ENCODE data around the gene CHD6. TPM values are rescaled to one million over a fixed set of nuclear protein-coding genes. Genes with fewer than 3 reads are reported as not detected.
A peak's percentile ranks its signal among the peaks of the same experiment; 100 is the strongest.

Gene CHD6
- total and polyA plus RNA-seq, 3 experiments from 2014 or later = 24.6 to 59.5 (median 25.3) TPM

GRCh38 chr20:41513829-41514228 lies 104.3 kb downstream of the CHD6 start:
- Histone ChIP-seq H3K27me3 (ENCODE audit: insufficient read depth, low read length, poor library complexity, severe bottlenecking) (no peaks in the 10 kb centered on the region), H3K27ac (ENCODE audit: low read depth, low read length) (no peak overlapping the region), H3K4me3 (ENCODE audit: low read length) (no peak overlapping the region), H3K36me3 (ENCODE audit: insufficient read depth, low read length) (peaks cover 24% of the 10 kb centered on the region), H3K9me3 (ENCODE audit: low read length) (no peaks in the 10 kb centered on the region), H3K4me1 (ENCODE audit: insufficient read depth, low read length) (no peaks in the 10 kb centered on the region)
- ChIA-PET CTCF (no interaction called here), POLR2A (no interaction called here)
- Mint-ChIP-seq H3K27ac (peak overlapping the region in 1 of 8 donors; percentile 15), H3K4me1 (peaks cover 28 to 42% (median 41%) of the 10 kb centered on the region in 3 donors), H3K9me3 (no peaks in the 10 kb centered on the region), H3K4me3 (no peak overlapping the region), H3K36me3 (peaks cover 27 to 85% (median 41%) of the 10 kb centered on the region in 3 donors), H3K27me3 (no peaks in the 10 kb centered on the region)
- DNase-seq = no peak

GRCh38 chr20:41512624-41513023 lies 105.6 kb downstream of the CHD6 start:
- H3K4me3 ChIP-seq (ENCODE audit: low read length) = no peak overlapping the region
- H3K27me3 ChIP-seq (ENCODE audit: insufficient read depth, low read length, poor library complexity, severe bottlenecking) = no peaks in the 10 kb centered on the region
- H3K36me3 ChIP-seq (ENCODE audit: insufficient read depth, low read length) = peaks cover 24% of the 10 kb centered on the region
- no peak overlapping the region for H3K27ac ChIP-seq (ENCODE audit: low read depth, low read length)
- POLR2A ChIA-PET = no interaction called here
- no peak overlapping the region for H3K27ac Mint-ChIP-seq
- H3K36me3 Mint-ChIP-seq = peaks cover 30 to 86% (median 49%) of the 10 kb centered on the region in 3 donors
- CTCF ChIA-PET = no interaction called here
- H3K9me3 Mint-ChIP-seq = no peaks in the 10 kb centered on the region
- no peaks in the 10 kb centered on the region for H3K9me3 ChIP-seq (ENCODE audit: low read length)
- H3K4me1 Mint-ChIP-seq = peaks cover 29 to 50% (median 44%) of the 10 kb centered on the region in 3 donors
- H3K27me3 Mint-ChIP-seq = no peaks in the 10 kb centered on the region
- no peak overlapping the region for H3K4me3 Mint-ChIP-seq
- H3K4me1 ChIP-seq (ENCODE audit: insufficient read depth, low read length) = no peaks in the 10 kb centered on the region
- DNase-seq = no peak

- Mint-ChIP-seq H3K4me3 (no peak overlapping the region), H3K4me1 (peaks cover 21 to 38% (median 28%) of the 10 kb centered on the region in 3 donors), H3K36me3 (peaks cover 40 to 90% (median 49%) of the 10 kb centered on the region in 3 donors), H3K27ac (peak overlapping the region in 2 of 8 donors; percentile 1 to 21), H3K27me3 (no peaks in the 10 kb centered on the region), H3K9me3 (peaks cover 0 to 3% (median 1%) of the 10 kb centered on the region in 5 donors)
- POLR2A ChIA-PET = no interaction called here
- Histone ChIP-seq H3K9me3 (ENCODE audit: low read length) (no peaks in the 10 kb centered on the region), H3K4me1 (ENCODE audit: insufficient read depth, low read length) (no peaks in the 10 kb centered on the region), H3K36me3 (ENCODE audit: insufficient read depth, low read length) (peaks cover 24% of the 10 kb centered on the region), H3K27me3 (ENCODE audit: insufficient read depth, low read length, poor library complexity, severe bottlenecking) (no peaks in the 10 kb centered on the region), H3K27ac (ENCODE audit: low read depth, low read length) (no peak overlapping the region), H3K4me3 (ENCODE audit: low read length) (no peak overlapping the region)
- CTCF ChIA-PET = no interaction called here
- DNase-seq = no peak
Measured at GRCh38 chr20:41510847-41511450, 107.2 kb downstream of the CHD6 start.

- Mint-ChIP-seq H3K4me1 (peaks cover 23 to 34% (median 23%) of the 10 kb centered on the region in 3 donors), H3K36me3 (peaks cover 45 to 89% (median 51%) of the 10 kb centered on the region in 3 donors), H3K27me3 (no peaks in the 10 kb centered on the region), H3K9me3 (peaks cover 1 to 7% (median 1%) of the 10 kb centered on the region in 5 donors), H3K27ac (no peak overlapping the region), H3K4me3 (no peak overlapping the region)
- CTCF ChIA-PET = no interaction called here
- no peak overlapping the region for H3K27ac ChIP-seq (ENCODE audit: low read depth, low read length)
- H3K9me3 ChIP-seq (ENCODE audit: low read length) = no peaks in the 10 kb centered on the region
- no peak overlapping the region for H3K4me3 ChIP-seq (ENCODE audit: low read length)
- no peak for DNase-seq
- H3K4me1 ChIP-seq (ENCODE audit: insufficient read depth, low read length) = no peaks in the 10 kb centered on the region
- no peaks in the 10 kb centered on the region for H3K27me3 ChIP-seq (ENCODE audit: insufficient read depth, low read length, poor library complexity, severe bottlenecking)
- POLR2A ChIA-PET = no interaction called here
- H3K36me3 ChIP-seq (ENCODE audit: insufficient read depth, low read length) = peaks cover 24% of the 10 kb centered on the region
Measured at GRCh38 chr20:41510224-41510623, 108.0 kb downstream of the CHD6 start.

GRCh38 chr20:41509316-41510200 lies 108.6 kb downstream of the CHD6 start:
- CTCF ChIA-PET = no interaction called here
- H3K36me3 ChIP-seq (ENCODE audit: insufficient read depth, low read length) = peaks cover 24% of the 10 kb centered on the region
- no peaks in the 10 kb centered on the region for H3K4me1 ChIP-seq (ENCODE audit: insufficient read depth, low read length)
- H3K4me3 ChIP-seq (ENCODE audit: low read length) = no peak overlapping the region
- Mint-ChIP-seq H3K27me3 (no peaks in the 10 kb centered on the region), H3K4me3 (no peak overlapping the region), H3K27ac (peak overlapping the region in 2 of 8 donors; percentile 52 to 59), H3K9me3 (peaks cover 1 to 7% (median 4%) of the 10 kb centered on the region in 5 donors), H3K4me1 (peaks cover 20 to 32% (median 23%) of the 10 kb centered on the region in 3 donors), H3K36me3 (peaks cover 48 to 89% (median 52%) of the 10 kb centered on the region in 3 donors)
- H3K27ac ChIP-seq (ENCODE audit: low read depth, low read length) = no peak overlapping the region
- no peaks in the 10 kb centered on the region for H3K9me3 ChIP-seq (ENCODE audit: low read length)
- DNase-seq = no peak
- POLR2A ChIA-PET = no interaction called here
- no peaks in the 10 kb centered on the region for H3K27me3 ChIP-seq (ENCODE audit: insufficient read depth, low read length, poor library complexity, severe bottlenecking)

GRCh38 chr20:41508335-41508734 lies 109.8 kb downstream of the CHD6 start:
- no peak for DNase-seq
- no peaks in the 10 kb centered on the region for H3K27me3 ChIP-seq (ENCODE audit: insufficient read depth, low read length, poor library complexity, severe bottlenecking)
- H3K4me1 Mint-ChIP-seq = peaks cover 21 to 32% (median 26%) of the 10 kb centered on the region in 3 donors
- H3K27me3 Mint-ChIP-seq = no peaks in the 10 kb centered on the region
- no peaks in the 10 kb centered on the region for H3K9me3 ChIP-seq (ENCODE audit: low read length)
- no peak overlapping the region for H3K27ac ChIP-seq (ENCODE audit: low read depth, low read length)
- H3K4me3 Mint-ChIP-seq = no peak overlapping the region
- H3K9me3 Mint-ChIP-seq = peaks cover 1 to 7% (median 4%) of the 10 kb centered on the region in 5 donors
- no peaks in the 10 kb centered on the region for H3K4me1 ChIP-seq (ENCODE audit: insufficient read depth, low read length)
- H3K4me3 ChIP-seq (ENCODE audit: low read length) = no peak overlapping the region
- POLR2A ChIA-PET = no interaction called here
- H3K27ac Mint-ChIP-seq = peak overlapping the region in 1 of 8 donors; percentile 6
- peaks cover 45 to 79% (median 46%) of the 10 kb centered on the region in 3 donors for H3K36me3 Mint-ChIP-seq
- CTCF ChIA-PET = no interaction called here
- peaks cover 14% of the 10 kb centered on the region for H3K36me3 ChIP-seq (ENCODE audit: insufficient read depth, low read length)

- Histone ChIP-seq H3K27me3 (ENCODE audit: insufficient read depth, low read length, poor library complexity, severe bottlenecking) (no peaks in the 10 kb centered on the region), H3K9me3 (ENCODE audit: low read length) (no peaks in the 10 kb centered on the region), H3K4me3 (ENCODE audit: low read length) (no peak overlapping the region), H3K36me3 (ENCODE audit: insufficient read depth, low read length) (peaks cover 11% of the 10 kb centered on the region), H3K27ac (ENCODE audit: low read depth, low read length) (no peak overlapping the region), H3K4me1 (ENCODE audit: insufficient read depth, low read length) (no peaks in the 10 kb centered on the region)
- no peak for DNase-seq
- H3K4me1 Mint-ChIP-seq = peaks cover 21 to 32% (median 26%) of the 10 kb centered on the region in 3 donors
- H3K9me3 Mint-ChIP-seq = peaks cover 1 to 7% (median 4%) of the 10 kb centered on the region in 5 donors
- H3K4me3 Mint-ChIP-seq = no peak overlapping the region
- CTCF ChIA-PET = no interaction called here
- H3K36me3 Mint-ChIP-seq = peaks cover 41 to 74% (median 46%) of the 10 kb centered on the region in 3 donors
- POLR2A ChIA-PET = no interaction called here
- no peaks in the 10 kb centered on the region for H3K27me3 Mint-ChIP-seq
- H3K27ac Mint-ChIP-seq = peak overlapping the region in 1 of 8 donors; percentile 6
Measured at GRCh38 chr20:41507851-41508250, 110.3 kb downstream of the CHD6 start.

GRCh38 chr20:41507436-41507835 lies 110.7 kb downstream of the CHD6 start:
- CTCF ChIA-PET = no interaction called here
- Mint-ChIP-seq H3K4me1 (peaks cover 19 to 32% (median 26%) of the 10 kb centered on the region in 3 donors), H3K9me3 (peaks cover 1 to 7% (median 4%) of the 10 kb centered on the region in 5 donors), H3K27me3 (no peaks in the 10 kb centered on the region), H3K4me3 (no peak overlapping the region), H3K36me3 (peaks cover 37 to 70% (median 42%) of the 10 kb centered on the region in 3 donors), H3K27ac (no peak overlapping the region)
- no peak overlapping the region for H3K4me3 ChIP-seq (ENCODE audit: low read length)
- H3K36me3 ChIP-seq (ENCODE audit: insufficient read depth, low read length) = peaks cover 11% of the 10 kb centered on the region
- POLR2A ChIA-PET = no interaction called here
- no peaks in the 10 kb centered on the region for H3K9me3 ChIP-seq (ENCODE audit: low read length)
- no peak for DNase-seq
- H3K27me3 ChIP-seq (ENCODE audit: insufficient read depth, low read length, poor library complexity, severe bottlenecking) = no peaks in the 10 kb centered on the region
- no peaks in the 10 kb centered on the region for H3K4me1 ChIP-seq (ENCODE audit: insufficient read depth, low read length)
- no peak overlapping the region for H3K27ac ChIP-seq (ENCODE audit: low read depth, low read length)
